HG02981 (cell line): ENCODE results near the gene OR10V1.
"Not testable (repeated sequence)": the region's sequence is repeated elsewhere in the genome, so short reads cannot be mapped to it uniquely, and the experiment has no call there.

Experiments
- ATAC-seq: cut with Tn5 transposase; IDR thresholded peaks from one replicate; pipeline ENCODE4 v1.9.1; 2021; ENCODE audit warnings: mild to moderate bottlenecking, moderate library complexity; ENCODE audit not compliant: unreplicated experiment

Gene OR10V1

DNA sequence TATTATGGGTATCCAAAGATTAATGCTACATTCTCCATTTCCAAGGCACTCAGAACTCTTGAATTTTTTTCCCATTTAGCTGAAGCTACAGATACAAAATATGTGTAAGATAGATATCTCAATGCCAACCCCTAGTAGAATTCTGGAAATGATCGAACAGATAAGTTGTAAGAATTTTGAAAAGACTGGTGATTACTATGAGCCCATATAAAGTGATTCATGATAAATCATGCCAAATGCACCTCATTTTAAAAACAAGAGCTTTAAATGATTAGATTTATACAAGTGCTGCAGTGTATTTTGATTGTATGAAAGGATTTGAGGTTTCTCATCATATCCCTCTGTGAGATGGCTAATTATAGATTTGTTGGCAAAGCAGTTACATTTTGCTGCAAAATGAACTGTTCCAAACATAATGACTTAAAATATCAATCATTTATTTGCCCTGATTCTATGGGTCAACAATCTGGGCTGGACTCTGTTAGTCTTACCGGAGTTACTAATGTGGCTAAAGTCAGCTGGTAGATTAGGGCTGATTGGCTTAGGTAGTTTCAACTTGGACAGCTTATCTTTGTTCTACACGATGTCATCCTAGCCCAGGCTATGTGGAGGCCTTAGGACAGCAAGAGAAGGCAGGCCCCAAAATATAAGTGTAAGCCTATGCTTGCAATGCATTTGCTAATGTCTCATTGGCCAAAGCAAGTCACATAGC lies 3.4 kb downstream of the OR10V1 start:
- no peak for ATAC-seq

DNA sequence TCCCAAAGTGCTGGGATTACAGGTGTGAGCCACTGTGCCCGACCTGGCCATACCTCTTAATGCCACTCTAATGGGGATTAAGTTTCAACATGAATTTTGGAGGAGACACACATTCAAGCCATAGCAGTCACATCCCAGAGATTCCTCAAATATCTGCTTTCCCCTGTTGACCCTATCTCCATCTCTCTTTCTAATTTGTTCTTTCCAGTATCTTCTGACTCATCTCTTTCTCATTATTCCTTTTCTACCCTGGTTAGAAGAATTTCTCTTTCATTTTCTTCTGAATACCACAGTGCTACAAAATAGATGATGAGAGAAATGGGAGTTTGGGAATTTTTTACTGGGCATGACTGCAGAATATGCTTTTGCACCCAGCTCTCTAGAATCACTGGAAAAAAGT lies 5.1 kb downstream of the OR10V1 start:
- ATAC-seq, result no peak

DNA sequence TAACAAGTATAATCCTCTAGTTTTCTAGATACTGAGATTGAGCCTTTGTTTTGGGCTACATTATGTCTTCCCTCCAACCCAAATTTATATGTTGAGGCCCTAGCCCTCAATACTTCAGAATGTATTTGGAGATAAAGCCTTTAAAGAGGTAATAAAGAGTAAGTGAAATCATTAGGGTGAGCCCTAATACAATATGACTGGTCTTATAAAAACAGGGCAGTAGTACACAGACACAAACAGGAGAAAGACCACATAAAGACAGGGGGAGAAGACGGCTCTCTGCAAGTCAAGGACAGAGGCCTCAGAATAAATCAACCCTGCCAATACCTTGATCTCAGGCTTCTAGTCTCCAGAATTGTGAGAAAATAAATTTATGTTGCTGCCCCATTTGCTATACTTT lies 6.3 kb downstream of the OR10V1 start:
- no peak for ATAC-seq

- no peak for ATAC-seq
These were observed 6.9 kb downstream of the OR10V1 start for GRCh38 chr11:59706518-59707285.

GRCh38 chr11:59705294-59705693 lies 8.4 kb downstream of the OR10V1 start:
- no peak for ATAC-seq

DNA sequence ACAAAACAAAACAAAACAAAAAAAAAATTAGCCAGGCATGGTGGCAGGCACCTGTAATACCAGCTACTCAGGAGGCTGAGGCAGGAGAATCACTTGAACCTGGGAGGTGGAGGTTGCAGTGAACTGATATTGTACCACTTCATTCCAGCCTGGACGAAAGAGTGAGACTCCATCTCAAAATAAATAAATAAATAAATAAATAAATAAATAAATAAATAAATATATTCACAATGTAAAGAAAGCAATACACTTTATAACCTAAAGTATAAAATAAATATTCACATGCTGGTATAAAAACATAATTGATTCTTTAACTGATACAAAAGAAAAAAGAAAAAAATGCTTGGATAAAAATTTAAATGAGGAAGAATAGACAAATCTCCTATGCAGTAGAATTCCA lies 10.1 kb downstream of the OR10V1 start:
- not testable (repeated sequence) for ATAC-seq

- ATAC-seq, result not testable (repeated sequence)
These were observed 13.5 kb downstream of the OR10V1 start for GRCh38 chr11:59700157-59700556.

DNA sequence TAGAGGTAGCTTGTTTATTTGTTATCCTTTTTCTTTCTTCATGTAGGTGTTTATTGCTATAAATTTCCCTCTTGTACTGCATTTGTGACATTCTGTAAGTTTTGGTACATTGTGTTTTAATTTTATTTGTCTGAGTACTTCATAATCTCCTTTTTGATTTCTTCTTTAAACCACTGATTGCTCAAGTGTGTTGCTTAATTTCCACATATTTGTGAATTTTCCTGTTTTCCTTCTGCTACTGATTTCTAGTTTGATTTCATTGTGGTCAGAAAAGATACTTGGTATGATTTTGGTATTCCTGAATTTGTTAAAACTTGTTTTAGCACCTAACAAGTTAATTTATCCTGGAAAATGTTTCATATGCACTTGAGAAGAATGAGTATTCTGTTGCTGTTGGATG lies 15.1 kb downstream of the OR10V1 start:
- ATAC-seq, result no peak

DNA sequence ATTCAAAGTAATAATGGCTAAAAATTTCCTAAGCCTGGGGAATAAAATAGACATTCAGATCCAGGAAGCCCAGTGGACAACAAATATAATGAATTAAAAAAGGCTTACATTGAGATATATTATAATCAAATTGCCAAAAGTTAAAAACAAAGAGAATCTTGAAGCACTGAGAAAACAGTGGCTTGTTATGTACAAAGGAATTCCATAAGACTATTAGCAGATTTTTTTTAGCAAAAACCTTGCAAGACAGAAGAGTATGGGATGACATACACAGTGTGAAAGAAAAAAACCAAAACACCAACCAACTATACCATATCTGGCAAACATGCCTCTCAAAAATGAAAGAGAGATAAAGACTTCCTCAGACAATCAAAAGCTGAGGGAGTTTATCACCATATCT lies 20.7 kb downstream of the OR10V1 start:
- no peak for ATAC-seq

- no peak for ATAC-seq
These were observed 22.5 kb downstream of the OR10V1 start for GRCh38 chr11:59691156-59691555.

DNA sequence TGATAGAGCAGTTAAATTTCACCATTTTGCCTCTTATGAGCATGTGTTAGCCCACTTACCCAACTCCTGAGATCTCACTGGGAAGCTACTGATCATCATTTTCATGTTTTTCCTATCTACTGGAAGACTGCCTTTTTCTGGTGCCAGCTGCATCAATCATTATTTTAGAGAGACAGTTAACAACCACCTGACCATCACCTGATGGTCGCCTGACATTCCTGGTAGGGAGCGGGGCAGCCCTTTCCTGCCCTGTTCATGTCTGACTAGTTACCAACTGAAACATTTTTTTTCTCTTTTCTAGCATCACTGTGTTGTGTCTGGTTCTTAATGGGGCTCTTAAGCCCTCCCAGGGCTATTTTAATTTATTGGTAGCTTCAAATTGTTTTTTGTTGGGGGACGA lies 24.6 kb downstream of the OR10V1 start:
- no peak for ATAC-seq

DNA sequence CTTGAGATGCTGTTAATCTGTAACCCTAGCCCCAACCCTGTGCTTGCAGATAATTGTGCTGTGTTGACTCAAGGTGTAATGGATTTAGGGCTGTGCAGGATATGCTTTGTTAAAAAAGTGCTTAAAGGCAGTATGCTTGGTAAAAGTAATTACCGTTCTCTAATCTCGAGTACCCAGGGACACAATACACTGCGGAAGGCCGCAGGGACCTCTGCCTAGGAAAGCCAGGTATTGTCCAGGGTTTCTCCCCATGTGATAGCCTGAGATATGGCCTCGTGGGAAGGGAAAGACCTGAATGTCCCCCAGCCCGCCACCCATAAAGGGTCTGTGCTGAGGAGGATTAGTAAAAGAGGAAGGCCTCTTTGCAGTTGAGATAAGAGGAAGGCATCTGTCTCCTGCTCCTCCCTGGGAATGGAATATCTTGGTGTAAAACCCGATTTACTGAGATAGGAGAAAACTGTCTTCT lies 32.4 kb downstream of the OR10V1 start:
- not testable (repeated sequence) for ATAC-seq

DNA sequence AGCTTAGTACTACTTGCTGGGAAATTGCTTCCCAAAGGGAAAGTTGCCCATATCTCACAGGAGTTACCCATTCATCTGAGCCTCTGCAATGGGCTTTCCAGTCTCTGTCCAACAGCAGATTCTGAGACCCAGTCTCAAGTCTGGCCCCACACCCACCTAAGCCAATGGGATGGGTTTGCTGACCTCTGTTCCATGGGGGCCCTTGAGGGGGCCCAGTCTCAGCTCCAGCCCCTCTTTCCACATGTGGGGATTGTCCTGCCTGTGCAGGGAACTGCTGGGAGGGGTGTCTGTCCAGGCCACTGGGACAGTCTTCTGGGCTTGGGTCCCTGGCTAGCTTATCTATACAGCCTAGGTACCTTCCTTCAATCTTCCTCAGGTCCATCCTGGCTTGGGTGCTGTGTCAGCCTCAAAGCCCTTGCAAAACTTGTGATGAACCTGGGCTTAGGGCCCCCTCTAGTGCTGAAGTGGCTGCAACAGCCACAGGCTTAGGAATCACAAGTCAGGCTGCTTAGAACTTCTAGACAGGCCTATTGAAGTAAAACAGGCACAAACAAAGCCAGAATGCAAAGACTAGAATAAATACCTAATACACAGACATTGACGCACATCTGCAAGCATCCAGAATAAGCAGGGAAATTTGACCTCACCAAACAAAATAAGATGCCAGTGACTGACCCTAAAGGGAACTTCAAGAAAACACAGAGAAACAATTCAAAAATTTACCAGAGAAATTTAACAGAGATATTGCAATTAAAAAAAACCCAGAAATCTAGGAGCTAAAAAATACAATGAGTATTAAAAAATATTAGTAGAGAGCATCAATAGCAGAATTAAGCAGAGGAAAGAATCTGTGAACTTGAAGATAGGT lies 33.1 kb downstream of the OR10V1 start:
- peak; percentile 85 for ATAC-seq

DNA sequence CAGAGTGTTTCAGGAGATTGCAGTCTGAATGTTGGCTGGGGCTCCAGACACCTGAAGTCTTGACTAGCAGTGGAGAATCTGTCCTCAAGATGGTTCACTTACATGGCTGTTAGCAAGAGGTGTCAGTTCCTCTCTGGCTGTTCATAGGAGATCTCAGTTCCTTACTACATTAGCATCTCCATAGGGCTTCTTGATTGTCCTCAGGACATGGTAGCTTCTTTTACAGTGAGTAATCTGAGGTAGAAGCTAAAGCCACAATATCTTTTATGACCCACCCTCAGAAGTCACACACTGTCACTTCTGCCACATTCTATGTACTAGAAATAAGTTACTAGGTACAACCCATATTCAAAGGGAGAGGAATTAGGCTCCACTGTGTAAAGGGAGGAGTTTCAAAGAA lies 34.3 kb downstream of the OR10V1 start:
- no peak for ATAC-seq

DNA sequence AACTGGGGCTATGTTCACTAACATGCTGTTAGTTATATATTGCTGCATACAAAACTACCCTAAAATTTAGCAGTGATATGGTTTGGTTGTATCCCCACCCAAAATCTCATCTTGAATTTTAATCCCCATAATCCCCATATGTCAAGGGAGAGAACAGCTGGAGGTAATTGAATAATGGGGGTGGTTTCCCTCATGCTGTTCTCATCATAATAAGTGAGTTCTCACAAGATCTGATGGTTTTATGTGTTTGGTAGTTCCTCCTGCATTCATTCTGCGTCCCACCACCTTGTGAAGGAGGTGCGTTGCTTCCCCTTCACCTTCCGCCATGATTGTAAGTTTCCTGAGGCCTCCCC lies 34.9 kb downstream of the OR10V1 start:
- ATAC-seq, result no peak

DNA sequence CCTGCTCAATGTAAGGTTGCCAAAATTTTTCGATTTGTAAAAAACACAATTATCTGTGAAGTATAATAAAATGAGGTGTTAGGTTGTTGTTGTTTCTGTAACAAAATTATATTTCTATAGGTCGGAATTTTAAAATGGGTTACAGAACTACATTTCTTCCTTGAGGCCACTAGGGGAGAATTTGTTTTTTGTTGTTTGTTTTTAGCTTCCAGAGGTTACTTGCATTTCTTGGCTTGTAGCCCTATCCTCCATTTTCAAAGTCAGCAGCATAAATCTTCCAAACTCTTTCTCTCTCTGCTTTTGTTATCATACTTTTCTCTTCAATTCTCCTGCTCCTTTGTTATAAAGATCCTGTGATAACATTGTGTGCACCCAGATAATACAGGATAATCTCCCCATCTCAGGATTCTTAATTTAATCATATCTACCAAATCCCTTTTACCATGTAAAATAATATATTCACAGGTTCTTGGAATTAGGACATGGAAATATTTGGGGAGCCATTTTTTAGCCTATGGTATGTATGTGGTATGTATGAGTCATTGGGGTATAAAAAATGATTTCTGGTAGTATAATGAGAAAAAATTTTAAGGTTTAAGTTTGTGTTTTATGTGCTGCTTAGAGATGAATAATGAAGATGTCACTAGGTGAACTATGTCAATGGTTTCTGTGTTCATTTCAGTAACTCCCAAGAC lies 35.4 kb downstream of the OR10V1 start:
- no peak for ATAC-seq

DNA sequence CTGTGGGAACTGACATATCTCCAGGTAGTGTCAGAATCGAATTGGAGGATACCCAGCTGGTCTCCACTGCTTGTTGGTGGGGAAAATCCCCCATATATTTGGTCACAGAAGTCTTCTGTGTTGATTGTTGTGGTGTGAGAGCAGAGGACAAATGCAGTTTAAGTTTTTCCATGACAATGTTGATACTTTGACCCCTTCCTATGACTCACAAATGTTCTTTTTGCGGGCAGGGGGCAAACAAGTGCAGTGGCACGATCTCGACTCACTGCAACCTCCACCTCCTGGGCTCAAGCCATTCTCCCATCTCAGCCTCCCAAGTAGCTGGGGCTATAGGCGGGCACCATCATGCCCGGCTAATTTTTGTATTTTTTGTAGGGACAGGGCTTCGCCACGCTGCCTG lies 37.4 kb downstream of the OR10V1 start:
- ATAC-seq, result no peak

- no peak for ATAC-seq
These were observed 39.4 kb downstream of the OR10V1 start for GRCh38 chr11:59674291-59674690.

DNA sequence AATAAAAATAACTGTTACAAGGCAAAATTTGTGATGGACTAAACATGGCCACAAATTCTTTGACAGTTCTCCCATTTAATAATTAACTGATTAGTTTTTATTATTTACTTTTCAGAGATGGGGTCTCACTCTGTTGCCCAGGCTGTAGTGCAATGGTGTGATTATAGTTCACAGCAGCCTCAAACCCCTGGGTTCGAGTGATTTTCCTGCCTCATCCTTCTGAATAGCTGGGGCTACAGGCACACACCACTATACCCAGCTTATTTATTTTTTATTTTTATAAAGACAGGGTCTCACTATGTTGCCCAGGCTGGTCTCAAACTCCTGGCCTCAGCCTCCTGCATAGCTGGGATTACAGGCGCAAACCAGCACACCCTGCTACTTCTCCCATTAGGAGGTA lies 40.4 kb downstream of the OR10V1 start:
- ATAC-seq, result no peak

DNA sequence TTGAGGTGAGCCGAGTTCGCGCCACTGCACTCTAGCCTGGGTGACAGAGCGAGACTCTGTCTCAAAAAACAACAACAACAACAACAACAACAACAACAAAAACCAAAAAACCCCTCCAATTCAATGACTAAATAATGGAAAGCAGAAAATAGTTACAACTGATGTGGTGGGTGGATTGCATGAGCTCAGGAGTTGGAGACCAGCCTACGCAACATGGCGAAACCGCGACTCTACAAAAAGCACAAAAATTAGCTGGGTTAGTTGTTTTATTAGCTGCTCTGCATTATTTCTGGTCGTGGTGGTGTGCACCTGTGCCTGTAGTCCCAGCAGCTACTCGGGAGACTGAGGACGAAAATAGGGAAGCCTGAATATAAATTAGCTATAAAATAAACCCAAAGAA lies 42.2 kb downstream of the OR10V1 start:
- no peak for ATAC-seq

DNA sequence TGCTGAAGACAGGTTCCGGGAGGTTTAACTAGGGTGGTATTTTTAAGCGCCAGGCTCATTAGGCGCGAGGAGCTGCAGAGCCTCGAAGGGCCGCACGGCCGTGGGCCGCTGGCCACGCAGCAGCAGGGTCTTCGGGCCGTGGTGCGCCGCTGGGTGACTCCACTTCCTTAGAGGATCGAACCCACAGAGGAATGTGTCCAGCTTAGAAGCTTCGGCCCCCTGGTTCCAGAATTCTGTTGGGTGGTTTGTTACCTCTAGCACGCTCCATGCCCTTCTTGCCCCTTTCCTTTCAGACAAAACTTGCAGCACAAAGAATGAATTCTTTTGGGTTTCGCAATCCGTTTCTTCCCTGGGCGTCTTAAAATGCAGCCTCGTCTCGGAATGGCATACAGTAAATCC lies 44.0 kb downstream of the OR10V1 start:
- no peak for ATAC-seq
